GM12872 (cell line): ENCODE results near the gene ITGA1.

Source experiments
- TF ChIP-seq, protein P1 (sequence below): IDR thresholded peaks from 3 replicates; pipeline ENCODE4 v1.5.1; 2011; ENCODE audit warnings: low read depth, mild to moderate bottlenecking, low read length, moderate library complexity; ENCODE audit not compliant: insufficient read depth

ITGA1 gene

DNA sequence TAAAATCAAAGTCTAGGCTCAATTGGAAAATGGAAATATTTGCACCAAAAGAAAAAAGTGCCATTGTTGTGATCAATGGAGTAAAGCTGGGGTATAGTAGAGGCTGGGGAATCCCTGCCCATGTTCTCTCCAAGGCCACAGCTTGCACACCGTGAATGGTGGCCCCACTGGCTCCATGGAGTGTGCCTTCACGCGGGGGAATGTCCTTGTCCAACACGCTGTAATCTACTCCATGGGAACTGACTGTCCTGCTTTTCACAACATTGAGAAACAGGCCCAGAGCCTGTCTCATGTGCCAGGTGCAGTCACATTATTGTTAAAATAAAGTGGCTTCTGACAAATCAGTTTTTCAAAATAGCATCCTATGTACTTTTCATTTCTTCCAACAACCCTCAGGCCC lies 168.3 kb downstream of the ITGA1 start:
- TF ChIP-seq, protein P1, sequence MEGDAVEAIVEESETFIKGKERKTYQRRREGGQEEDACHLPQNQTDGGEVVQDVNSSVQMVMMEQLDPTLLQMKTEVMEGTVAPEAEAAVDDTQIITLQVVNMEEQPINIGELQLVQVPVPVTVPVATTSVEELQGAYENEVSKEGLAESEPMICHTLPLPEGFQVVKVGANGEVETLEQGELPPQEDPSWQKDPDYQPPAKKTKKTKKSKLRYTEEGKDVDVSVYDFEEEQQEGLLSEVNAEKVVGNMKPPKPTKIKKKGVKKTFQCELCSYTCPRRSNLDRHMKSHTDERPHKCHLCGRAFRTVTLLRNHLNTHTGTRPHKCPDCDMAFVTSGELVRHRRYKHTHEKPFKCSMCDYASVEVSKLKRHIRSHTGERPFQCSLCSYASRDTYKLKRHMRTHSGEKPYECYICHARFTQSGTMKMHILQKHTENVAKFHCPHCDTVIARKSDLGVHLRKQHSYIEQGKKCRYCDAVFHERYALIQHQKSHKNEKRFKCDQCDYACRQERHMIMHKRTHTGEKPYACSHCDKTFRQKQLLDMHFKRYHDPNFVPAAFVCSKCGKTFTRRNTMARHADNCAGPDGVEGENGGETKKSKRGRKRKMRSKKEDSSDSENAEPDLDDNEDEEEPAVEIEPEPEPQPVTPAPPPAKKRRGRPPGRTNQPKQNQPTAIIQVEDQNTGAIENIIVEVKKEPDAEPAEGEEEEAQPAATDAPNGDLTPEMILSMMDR = no peak

DNA sequence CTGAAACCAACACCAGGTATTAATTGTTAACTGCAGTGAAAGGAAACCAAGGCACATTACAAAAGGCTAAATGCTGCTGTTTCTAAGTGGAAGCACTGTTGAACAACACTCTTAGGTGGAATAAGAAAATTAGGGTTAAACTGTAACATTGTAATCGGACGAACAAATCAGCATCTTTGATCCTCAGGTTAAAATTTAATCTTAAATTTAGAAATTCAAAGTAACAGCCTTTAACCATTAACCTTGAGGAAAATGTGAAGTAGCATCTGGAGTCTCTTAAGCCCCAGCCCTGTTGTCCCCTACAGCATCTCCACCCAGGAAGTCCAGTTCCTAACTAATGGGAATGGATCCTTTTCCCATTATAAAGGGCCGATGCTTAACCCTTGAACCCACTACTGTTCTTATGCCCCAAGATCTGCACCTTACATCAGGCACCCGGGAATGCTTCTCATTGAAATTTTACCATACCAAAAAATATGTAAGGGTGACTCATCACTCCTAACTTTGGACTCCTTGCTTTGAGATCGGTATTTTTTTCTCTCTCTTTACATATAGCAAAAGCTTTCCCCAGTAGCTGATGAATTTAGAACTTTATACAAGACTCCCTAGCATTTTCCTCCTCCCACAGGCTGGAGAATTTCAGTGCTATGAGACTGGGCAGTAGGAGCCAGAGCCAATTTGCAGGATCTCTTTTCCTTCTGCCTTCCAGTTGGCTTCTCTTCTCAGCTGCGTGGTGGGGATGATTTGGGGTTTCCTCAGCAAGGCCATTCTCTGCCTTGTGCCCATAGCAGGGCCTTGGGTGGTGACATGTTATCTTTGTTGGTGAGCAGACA lies 169.4 kb downstream of the ITGA1 start:
- TF ChIP-seq, protein P1 = no peak

DNA sequence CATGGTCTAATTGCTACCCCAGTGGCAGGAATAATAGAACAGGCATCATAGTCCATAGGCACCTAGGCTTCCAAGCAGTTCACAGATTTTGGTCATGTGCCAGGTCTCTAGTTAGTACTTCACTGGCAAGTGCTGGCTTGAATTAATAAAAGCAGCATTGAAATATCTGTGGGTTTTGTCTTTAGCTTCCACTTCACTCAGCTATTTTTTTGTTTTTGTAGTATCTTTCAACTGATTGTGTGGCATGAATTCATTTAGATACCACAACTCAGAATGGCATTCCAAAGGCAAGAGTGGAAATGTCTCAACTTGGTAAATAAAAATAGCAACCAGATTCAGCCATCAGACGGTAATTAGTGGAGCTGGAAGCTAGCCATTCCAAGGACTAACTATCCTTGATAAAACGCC lies 173.6 kb downstream of the ITGA1 start:
- TF ChIP-seq, protein P1 = no peak

DNA sequence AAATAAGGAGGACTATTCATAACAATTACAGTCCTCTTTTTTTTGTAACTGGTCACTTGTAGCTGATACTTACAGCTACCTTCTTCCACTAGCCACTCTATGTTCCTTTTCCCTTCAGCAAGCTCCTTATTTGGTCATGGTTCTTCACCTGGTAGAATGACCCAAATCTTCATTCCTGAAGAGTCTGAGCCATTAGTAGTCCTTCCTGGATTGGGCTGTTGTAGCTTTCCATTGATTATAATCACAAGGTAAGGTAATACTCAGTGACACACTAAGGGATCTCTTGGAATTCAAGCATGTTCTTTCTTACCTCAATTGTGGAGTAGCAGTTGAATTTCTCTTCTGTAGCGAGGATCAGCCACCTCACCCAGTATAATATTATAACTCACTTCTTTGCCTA lies 175.9 kb downstream of the ITGA1 start:
- TF ChIP-seq, protein P1 = no peak

DNA sequence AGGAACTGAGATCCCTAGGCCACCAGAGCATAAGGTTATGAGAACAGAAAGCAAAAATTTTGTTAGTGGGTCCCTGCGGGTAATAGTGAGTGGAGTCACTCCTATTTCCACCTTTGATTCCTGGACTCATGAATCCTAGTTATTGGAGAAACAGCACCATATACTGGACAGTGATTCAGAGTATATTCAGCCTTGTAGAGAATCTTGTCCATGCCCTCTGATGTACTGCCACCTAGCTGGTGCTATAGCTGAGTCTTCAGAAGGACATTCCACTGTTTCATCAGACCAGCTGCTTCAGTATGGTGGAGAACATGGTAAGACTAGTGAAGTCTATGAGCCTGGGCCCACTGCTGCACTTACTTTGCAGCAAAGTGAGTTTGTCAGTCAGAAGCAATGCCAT lies 176.4 kb downstream of the ITGA1 start:
- TF ChIP-seq, protein P1 = 0 out of 3 replicates have a peak, but pooled peaks have one; percentile 19

DNA sequence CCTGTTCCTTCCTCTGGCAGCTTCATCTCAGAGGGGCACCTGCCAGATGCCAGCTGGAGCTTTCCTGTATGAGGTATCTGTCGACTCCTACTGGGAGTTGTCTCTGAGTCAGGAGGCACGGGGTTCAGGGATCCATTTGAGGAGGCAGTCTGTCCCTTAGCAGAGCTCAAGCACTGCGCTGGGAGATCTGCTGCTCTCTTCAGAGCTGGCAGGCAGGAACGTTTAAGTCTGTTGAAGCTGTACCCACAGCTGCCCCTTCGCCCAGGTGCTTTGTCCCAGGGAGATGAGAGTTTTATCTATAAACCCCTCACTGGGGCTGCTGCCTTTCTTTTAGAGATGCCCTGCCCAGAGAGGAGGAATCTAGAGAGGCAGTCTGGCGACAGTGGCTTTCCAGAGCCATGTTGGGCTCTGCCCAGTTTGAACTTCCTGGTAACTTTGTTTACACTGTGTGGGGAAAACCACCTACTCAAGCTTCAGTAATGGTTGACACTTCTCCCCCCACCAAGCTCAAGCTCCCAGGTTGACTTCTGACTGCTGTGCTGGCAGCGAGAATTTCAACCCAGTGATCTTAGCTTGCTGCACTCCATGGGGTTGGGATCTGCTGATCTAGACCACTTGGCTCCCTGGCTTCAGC lies 189.7 kb downstream of the ITGA1 start:
- TF ChIP-seq, protein P1 = no peak

DNA sequence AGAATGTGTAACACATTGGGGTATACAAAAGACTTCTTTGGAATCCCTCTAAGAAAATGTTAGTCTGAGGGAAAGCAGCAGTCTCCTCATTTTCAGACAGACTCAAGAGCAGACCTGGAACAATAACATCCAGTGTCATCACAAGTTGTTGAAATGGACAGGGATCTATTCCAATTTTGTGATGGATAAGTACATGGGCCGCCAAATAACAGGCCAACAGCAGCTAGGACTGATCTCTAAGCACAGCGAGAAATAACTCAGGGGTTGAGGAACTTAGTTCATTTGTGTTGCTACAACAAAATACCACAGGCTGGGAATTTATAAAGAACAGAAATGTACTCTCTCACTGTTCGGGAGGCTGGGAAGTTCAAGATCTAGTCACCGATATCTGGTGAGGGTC lies 193.8 kb downstream of the ITGA1 start:
- TF ChIP-seq, protein P1 = no peak
